ENCODE results near the gene ADAMTS13.
"Not testable (repeated sequence)": the region's sequence is repeated elsewhere in the genome, so short reads cannot be mapped to it uniquely, and the experiment has no call there.

The ADAMTS13 gene

DNA sequence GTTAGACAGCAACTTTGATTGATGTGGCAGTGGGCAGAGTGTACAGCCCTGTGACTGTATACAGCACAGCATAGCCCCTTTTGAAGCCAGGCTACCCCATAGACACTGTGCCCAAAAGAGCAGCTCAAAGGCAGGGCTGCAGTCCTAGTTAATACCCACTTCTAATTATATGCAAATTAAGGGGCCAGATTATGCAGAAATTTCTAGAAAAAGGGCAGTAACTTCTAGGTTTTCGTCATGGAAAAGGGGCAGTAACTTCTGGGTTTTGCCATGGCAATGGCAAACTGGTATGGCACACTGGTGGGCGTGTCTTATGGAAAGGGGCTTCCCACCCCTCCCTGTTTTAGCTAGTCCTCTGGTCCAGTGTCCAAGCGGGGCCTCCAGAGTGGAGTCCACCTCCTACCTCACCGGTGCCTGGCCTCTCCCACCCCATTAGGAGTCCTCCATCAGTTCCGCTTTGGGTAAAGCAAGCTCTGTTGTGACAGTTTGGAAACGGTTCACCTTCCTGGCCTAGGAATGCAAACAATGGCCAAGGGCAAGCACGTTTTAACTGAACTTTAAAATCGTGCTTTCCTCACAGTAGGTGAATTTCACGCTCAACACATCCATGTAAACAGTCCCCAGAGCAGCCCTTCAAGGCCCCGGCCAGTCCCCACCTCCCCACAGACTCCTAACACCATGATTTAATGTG is 5.6 kb downstream of the ADAMTS13 start:
- DNase-seq, result no peak

GRCh38 chr9:133428617-133429101 is 6.5 kb downstream of the ADAMTS13 start:
- DNase-seq, result no peak

- no peak for DNase-seq
Measured at GRCh38 chr9:133429214-133429613, 7.0 kb downstream of the ADAMTS13 start.

DNA sequence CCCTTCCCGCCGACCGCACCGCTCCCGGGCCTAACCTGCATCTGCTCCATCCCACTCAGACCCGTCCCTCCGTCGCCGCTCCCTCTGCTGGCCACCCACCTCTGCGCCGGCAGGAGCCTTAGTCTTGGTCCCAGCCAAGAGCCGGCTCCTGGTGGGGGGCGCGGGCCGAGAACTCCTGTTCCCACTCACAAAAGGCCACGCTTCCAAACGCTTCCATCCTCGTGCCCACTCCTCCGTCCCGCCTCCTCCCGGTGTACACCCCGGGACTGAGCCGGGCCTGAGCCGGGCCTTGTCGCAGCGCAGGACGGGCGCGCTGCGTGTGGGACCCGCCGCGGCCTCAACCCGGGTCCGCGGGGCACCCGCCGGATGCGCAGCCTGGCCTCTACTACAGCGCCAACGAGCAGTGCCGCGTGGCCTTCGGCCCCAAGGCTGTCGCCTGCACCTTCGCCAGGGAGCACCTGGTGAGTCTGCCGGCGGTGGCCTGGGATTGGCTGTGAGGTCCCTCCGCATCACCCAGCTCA is 7.5 kb downstream of the ADAMTS13 start:
- DNase-seq, result no peak

GRCh38 chr9:133430244-133430643 is 8.1 kb downstream of the ADAMTS13 start:
- DNase-seq, result no peak

- DNase-seq, result no peak
Measured at GRCh38 chr9:133433351-133433843, 11.2 kb downstream of the ADAMTS13 start.

DNA sequence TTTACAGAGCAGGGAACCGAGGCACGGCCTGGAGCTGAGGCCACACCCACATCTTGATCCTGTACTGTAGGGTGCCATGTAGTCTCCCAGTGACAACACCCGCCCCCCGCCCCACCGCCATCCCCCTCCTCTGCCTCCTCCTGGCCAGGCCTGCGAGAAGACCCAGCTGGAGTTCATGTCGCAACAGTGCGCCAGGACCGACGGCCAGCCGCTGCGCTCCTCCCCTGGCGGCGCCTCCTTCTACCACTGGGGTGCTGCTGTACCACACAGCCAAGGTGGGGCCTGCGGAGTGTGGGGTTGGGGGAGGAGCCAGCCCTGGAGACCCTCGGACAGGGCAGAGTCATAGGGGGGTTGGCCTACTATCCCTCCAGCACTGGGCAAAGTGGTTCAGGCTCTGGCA is 14.5 kb downstream of the ADAMTS13 start:
- DNase-seq, result no peak

DNA sequence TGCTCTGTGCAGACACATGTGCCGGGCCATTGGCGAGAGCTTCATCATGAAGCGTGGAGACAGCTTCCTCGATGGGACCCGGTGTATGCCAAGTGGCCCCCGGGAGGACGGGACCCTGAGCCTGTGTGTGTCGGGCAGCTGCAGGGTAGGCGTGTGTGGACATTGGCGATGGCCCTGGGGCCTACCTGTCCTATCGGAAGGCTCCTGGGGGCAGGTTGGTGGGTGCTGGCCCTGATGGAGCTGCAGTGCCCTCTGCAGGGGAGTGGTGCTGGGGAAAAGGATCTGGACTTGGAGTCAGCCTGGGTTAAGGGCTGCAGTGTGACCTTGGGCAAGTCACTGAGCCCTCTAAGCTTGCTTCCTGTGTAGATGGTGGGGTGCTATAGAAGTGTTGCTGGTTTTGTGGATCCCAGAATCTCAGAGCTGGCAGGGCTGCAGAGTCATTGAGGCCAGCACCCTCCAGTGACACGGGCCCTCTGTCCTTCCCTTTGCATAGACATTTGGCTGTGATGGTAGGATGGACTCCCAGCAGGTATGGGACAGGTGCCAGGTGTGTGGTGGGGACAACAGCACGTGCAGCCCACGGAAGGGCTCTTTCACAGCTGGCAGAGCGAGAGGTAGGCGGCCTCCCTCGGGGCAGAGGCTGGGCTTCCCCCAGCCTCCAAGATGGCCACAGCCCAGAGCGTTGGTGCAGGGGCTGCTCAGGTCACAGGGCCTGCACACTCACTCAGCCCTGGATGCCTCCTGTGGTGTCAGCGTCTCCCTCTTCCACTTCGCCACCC is 15.8 kb downstream of the ADAMTS13 start:
- DNase-seq, result no peak

DNA sequence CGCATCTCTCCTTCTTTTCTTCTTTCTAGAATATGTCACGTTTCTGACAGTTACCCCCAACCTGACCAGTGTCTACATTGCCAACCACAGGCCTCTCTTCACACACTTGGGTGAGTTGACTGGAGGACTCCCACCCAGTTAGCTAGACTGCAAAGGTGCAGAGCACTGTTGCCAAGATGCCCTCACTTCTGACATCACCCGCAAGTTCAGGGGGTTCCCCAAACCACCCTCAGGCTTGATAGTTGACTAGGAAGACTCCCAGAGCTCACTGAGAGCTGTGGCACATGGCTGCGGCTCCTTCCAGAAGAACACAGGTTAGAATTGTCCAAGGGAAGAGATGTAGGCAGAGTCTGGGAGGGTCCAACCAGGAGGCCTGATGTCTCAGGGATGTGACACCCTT is 17.2 kb downstream of the ADAMTS13 start:
- no peak for DNase-seq

GRCh38 chr9:133440874-133441273 is 18.7 kb downstream of the ADAMTS13 start:
- no peak for DNase-seq

GRCh38 chr9:133441571-133441970 is 19.4 kb downstream of the ADAMTS13 start:
- no peak for DNase-seq

DNA sequence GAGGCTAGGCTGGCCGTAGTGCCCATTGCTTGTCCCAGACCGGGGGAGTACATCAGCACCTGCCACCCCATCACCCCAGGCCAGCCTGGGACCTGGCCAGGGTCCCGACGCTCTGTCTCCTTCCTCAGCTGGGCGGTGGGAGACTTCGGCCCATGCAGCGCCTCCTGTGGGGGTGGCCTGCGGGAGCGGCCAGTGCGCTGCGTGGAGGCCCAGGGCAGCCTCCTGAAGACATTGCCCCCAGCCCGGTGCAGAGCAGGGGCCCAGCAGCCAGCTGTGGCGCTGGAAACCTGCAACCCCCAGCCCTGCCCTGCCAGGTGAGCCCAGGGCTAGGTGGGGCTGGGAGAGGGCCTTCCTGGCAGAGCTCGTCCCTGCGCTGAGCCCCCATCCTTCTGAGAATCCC is 21.1 kb downstream of the ADAMTS13 start:
- no peak for DNase-seq

DNA sequence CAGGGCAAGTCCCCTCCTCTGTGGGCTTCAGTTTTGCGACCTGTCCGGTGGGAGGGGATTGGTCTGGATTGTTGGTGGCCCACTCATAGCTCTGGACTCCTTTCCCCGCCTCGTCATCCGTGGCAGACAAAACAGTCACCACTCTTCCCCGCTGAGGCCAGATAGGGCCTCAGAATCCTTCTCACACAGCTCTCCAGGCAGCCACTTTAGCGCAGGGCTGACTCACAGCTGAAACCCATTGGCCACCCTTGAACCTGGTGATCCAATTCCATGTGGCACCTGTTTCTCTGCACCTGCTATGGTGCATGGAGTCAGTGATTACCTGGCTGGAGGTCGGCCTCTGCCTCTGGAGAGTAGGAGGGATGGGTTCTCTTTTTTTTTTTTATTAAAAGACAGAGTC is 21.8 kb downstream of the ADAMTS13 start:
- DNase-seq, result no peak

- no peak for DNase-seq
Measured at GRCh38 chr9:133445293-133445969, 23.3 kb downstream of the ADAMTS13 start.

GRCh38 chr9:133448487-133448972 is 26.4 kb downstream of the ADAMTS13 start:
- DNase-seq, result no peak

GRCh38 chr9:133449760-133450159 is 27.6 kb downstream of the ADAMTS13 start:
- DNase-seq, result no peak

DNA sequence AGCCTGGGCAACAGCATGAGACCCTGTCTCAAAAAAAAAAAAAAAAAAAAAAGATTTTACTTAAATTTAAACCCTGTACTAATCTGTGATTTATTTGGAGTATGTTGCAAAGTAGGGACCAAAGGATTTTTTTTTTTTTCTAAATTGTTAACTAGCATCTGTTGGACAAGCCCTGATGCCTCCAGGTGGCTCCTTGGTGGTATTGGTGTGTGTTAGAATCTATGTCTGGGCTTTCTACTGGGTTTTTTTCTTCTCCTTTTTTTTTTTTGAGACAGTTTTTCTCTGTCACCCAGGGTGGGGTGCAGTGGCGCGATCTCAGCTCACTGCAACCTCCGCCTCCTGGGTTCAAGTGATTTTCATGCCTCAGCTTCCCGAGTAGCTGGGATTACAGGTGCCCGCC is 29.7 kb downstream of the ADAMTS13 start:
- DNase-seq, result not testable (repeated sequence)

DNA sequence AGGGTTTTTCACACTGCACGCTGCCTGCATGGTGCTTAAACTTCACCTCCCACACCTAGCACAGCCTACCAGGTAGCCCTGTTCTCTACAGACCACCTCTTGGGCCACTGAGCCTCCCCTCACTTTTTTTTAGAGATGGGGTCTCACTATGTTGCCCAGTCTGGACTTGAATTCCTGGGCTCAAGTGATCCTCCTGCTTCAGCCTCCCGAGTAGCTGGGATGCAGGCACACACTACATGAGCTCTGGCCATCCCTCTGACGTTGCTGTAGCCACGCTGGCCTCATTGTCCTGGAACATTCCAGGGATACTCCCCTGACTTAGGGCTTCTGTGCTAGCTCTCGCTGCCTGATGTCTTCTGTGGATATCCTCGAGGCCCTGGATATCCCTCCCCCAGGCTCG is 30.4 kb downstream of the ADAMTS13 start:
- DNase-seq, result no peak

- no peak for DNase-seq
Measured at GRCh38 chr9:133453651-133454050, 31.5 kb downstream of the ADAMTS13 start.

GRCh38 chr9:133454325-133454724 is 32.2 kb downstream of the ADAMTS13 start:
- DNase-seq, result no peak

DNA sequence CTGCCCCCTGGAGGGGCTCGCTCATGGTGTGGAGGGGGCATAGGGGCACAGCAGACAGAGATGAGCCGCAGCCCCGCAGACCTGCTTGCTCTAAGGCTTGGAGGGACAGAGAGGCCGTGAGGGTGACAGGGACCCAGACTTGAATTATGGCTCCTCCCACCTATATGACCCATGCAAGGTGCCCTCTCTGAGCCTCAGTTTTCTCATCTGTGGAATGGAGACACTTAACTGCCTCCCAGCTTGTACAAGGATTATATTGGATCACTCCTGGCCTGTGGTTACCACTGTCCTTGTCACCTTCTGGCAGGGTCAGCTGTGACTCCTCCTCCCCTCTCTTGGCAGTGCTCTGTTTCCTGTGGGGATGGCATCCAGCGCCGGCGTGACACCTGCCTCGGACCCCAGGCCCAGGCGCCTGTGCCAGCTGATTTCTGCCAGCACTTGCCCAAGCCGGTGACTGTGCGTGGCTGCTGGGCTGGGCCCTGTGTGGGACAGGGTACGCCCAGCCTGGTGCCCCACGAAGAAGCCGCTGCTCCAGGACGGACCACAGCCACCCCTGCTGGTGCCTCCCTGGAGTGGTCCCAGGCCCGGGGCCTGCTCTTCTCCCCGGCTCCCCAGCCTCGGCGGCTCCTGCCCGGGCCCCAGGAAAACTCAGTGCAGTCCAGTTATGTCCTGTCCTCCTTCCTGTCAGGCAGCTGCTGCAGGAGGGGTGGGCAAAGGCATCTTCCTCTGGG is 32.9 kb downstream of the ADAMTS13 start:
- DNase-seq, result no peak

DNA sequence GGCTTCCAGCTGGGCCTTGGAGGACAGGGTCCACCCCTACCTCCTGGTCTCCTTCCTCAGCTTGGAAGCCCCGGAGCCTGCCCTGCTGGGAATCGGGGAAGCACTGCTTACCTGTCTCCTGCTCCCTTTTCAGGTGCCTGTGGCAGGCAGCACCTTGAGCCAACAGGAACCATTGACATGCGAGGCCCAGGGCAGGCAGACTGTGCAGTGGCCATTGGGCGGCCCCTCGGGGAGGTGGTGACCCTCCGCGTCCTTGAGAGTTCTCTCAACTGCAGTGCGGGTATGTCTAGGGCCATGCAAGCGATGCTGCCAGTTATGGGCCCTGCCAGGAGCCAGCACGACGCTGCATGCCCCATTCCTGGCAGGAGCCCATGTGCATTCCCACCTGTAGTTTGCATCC is 33.8 kb downstream of the ADAMTS13 start:
- DNase-seq, result no peak

GRCh38 chr9:133456409-133456808 is 34.2 kb downstream of the ADAMTS13 start:
- no peak for DNase-seq

All from CD4-positive, alpha-beta T cell treated with Interleukin-21 for 1 hour (primary cell).